TTC549 (cell line): ENCODE data around the gene NKIRAS2.
"Not testable (repeated sequence)": the region's sequence is repeated elsewhere in the genome, so short reads cannot be mapped to it uniquely, and the experiment has no call there.

ENCODE experiments used
- FAIRE-seq: peaks from 2 replicates; lab custom pipeline; 2012; peaks lifted over from hg19 to GRCh38; lab: Jason Lieb, UNC

The NKIRAS2 gene

GRCh38 chr17:41998497-41998896 is 21.4 kb upstream of the NKIRAS2 start:
- FAIRE-seq, result no peak

DNA sequence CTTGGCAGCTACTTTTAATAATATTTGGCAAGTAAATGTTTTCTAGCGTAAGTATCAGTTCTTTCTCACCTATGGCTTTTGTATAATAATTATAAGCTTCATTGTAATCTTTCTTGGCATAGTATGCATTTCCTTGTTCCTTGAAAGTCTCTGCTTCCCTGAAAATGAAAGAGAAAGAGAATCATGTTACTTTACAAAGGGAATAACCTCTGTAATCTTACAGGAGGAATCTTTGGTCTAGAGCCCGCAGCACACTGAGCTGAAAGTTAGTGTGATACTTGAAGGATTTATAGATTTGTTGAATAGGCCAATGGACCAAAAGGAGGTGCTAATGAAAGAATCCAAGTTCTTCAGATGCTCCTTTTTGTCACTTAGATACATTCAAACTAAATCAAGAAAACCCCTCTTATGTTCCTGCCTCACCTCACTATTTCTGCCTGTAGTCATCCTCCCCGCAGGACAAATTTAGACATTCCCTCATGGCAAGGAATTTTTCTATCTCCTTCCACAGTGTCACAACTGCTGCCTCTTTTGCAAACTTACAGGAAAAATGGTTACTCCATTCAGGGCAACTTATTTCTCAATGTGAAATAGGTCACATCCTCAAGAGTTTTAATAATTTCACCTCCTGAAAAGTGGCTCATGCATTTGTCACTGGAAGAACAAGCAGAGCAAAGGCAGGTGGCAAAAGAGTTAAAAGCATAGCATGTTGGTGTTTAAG is 19.3 kb upstream of the NKIRAS2 start:
- FAIRE-seq, result no peak

DNA sequence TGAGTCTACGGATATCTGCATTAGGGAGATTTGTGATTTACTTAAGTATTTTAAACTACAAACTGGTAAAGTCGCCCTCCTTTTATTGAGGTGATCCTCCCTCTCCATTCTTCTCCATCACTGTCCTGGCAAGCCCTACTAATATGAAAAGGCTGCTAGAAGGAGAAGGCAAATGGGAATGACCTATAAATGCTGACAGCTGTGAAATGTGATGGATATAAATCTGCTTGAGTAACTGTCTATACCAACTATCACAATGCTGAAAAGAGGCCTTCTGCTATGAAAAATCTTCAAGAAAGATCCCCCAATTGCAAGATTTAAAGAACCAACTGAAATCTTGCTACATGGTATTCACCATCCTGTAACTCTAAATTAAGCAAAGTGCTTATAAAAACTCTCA is 18.2 kb upstream of the NKIRAS2 start:
- FAIRE-seq, result no peak

GRCh38 chr17:42002175-42002791 is 17.6 kb upstream of the NKIRAS2 start:
- no peak for FAIRE-seq

GRCh38 chr17:42002792-42003301 is 17.0 kb upstream of the NKIRAS2 start:
- no peak for FAIRE-seq

GRCh38 chr17:42005166-42005565 is 14.7 kb upstream of the NKIRAS2 start:
- no peak for FAIRE-seq

GRCh38 chr17:42009170-42009569 is 10.7 kb upstream of the NKIRAS2 start:
- FAIRE-seq, result no peak

- FAIRE-seq, result not testable (repeated sequence)
Measured at GRCh38 chr17:42010266-42010680, 9.6 kb upstream of the NKIRAS2 start.

- FAIRE-seq, result no peak
Measured at GRCh38 chr17:42010898-42011516, 8.9 kb upstream of the NKIRAS2 start.

DNA sequence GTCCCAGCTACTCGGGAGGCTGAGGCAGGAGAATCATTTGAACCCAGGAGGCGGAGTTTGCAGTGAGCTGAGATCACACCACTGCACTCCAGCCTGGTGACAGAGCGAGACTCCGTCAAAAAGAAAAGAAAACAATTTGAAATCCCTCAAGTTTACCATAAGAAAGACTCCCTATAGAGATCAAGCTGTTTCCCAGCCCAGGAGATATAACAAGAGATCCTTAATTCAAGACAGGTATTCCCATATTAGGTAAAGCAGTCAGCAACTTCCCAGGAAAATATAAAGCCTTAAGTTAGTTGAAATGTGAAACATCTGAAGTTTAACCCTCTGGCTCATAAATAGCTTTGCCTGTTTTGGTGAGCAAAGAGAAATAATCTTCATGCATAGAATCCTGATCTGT is 7.5 kb upstream of the NKIRAS2 start:
- FAIRE-seq, result not testable (repeated sequence)

DNA sequence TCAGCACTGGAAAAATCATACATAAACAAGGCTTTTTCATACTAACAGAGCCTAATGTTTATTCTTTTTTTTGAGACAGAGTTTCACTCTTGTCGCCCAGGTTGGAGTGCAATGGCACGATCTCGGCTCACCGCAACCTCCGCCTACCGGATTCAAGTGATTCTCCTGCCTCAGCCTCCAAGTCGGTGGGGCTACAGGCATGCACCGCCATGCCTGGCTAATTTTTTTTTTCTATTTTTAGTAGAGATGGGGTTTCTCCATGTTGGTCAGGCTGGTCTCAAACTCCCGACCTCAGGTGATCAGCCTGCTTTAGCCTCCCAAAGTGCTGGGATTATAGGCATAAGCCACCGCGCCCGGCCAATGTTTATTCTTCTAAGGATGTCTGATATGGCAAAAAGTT is 6.2 kb upstream of the NKIRAS2 start:
- not testable (repeated sequence) for FAIRE-seq

DNA sequence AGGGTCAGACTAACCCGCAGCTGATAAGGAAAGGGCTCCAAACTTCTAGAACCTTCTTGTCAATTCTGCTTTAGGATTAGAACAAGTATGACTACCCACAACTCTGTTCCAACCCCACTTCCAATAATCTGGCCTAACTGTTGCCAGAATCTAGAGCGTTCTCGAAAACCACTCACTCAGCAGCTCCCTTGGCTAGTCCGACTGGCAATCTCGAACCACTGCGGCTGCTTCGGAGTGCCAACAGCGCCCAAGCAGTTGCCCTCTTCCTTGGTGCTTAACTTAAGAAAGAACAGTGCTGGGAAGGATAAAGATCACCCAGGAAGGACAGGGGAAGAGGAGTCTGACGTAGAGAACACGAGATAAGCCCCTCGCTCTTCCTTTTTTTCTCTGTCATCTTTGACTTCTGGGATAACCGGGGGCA is 3.5 kb upstream of the NKIRAS2 start:
- FAIRE-seq, result no peak

DNA sequence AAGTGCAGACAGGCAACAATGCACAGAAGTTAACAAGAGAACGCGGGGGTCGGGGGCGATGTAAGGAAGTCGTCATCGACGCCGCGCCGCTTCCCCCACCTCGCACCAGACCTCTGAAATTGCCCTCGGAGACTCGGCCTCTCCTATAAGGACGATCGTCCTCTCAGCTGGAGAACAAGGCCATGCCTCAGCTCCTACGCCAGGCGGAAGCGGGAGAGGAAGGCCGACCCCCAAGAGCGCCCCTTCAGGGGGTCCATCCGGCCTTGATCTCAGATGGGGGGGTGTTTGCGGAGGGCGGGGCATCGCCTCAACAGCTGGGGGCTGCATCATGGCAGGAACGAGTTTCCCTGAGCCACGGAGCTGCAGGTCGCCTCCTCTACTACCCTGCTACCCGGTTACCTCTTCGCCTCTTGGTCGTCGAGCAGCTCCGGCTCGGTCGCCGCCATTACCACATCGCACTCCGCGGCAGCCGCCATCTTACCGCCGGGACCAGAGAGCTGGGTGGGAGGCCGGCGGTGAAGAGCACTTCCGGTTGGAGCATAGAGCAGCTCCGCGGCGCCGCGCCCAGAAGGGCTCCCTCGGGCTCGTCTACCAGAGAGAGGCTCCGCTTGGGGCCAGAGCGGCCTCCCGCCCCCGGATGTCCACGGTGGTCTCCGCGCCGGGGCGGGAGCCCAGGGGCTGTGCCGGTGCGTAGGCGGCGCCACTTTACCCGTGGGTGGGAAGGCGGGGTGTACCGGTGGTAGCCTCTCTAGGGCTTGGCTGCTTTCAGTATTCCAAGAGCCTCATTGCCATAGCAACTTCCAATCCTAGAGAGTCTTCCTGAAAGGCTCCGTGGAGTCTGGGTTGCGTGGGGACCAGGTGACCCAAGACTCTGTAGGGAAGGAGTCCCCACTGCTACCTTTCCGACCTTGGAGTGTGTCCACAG is 2.7 kb upstream of the NKIRAS2 start, which contains the start of gene DNAJC7:
Gene DNAJC7, minus strand, starts transcription at position 499 of the 925 bp plus-strand sequence. Its CDS starts 23 bp downstream, at position 476.
- no peak for FAIRE-seq

DNA sequence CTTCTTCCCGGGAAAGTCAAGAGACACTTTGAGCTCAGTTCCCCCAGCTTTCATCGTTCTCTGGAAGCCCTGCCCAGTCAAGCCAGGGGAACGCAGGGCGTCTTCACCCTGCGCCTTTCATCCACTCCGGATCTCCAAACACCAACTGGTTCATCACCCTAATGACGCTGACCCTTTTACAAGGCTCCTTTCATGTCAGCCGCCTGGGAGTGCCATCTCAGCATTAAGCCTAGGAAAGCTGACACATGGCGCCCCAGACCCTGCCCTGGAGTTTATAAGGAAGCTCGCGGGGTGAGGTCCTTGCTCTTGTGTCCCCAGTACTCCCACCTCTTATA is 2.1 kb upstream of the NKIRAS2 start:
- FAIRE-seq, result no peak

- FAIRE-seq, result no peak
Measured at GRCh38 chr17:42018339-42018738, 1.6 kb upstream of the NKIRAS2 start.

DNA sequence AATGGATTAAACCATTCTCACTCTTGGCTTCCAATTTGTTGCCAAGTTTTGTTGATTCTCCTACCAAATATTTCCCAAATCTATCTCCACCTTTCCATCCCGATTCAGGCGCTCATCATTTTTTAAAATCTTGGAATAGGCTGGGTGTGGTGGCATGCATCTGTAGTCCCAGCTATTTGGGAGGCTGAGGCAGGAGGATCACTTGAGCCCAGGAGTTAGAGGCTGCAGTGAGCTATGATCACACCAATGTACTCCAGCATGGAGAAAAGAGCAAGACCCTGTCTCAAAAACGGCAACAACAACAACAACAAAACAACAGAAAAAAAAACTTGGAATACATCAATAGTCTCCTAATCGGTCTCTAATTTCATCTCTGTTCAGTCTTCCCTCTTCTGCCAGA is 902 bp upstream of the NKIRAS2 start:
- no peak for FAIRE-seq

DNA sequence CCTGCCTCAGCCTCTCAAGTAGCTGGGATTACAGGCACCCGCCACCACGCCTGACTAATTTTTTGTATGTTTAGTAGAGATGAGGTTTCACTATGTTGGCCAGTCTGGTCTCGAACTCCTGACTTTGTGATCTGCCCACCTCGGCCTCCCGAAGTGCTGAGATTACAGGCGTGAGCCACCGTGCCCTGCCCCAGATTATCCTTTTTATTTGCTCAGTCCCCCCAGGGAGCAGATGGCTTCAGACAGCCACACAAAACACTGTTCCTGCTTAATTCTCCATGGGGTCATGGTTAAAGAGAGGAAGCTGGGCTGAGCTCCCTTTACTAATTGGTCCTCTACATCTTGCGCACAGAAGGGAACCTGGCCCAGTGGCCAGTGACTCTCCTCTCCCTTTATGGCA is 955 bp downstream of the NKIRAS2 start:
- not testable (repeated sequence) for FAIRE-seq

DNA sequence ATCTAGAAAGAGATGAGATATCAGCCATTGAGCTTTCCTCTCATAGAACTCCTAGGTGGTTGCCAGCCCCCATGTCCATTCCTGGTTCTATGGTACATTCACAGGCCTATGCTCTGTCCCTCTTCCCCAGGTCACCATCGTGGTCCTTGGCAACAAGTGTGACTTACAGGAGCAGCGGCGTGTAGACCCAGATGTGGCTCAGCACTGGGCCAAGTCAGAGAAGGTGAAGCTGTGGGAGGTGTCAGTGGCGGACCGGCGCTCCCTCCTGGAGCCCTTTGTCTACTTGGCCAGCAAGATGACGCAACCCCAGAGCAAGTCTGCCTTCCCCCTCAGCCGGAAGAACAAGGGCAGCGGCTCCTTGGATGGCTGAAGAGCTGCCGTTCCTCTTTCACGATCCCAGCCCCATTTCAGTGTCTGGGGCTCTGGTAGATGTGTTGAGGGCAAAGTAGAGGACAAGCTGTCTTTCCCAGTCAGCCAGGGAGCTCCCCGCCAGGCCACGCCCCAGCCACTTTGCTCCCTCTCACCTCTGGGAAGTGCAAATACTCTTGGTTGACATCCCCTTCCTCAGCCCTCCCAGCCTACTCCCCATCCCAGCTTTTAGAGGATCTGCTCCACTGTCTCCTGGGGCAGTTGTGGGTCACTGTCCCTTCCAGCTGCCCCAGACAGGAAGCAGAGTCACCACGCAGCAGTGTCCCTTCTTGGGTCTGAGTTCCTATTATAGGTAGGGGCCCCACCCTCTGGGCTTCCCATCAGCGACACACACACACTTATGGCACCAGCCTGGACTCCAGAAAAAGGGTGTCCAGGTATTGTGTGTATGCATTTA is 3.8 kb downstream of the NKIRAS2 start:
- FAIRE-seq, result no peak

- no peak for FAIRE-seq
Measured at GRCh38 chr17:42025191-42025579, 5.3 kb downstream of the NKIRAS2 start.

DNA sequence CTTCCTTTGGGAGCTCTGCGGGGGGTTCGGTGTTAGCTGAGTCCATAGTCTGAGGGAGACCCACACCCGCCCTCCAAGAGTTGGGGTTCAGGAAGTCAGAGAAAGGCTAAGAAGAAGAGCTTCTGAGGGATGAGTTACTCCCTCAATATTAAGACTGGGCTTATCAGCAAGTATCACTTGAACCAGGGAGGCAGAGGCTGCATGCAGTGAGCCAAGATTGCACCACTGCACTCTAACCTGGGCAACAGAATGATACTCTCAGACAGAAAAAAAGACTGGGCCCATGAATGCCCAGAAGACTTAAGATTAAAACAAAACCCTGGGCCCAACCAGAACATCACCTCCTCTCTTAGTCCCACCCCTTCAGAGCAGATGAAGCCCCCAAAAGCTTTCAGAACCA is 6.0 kb downstream of the NKIRAS2 start:
- no peak for FAIRE-seq

DNA sequence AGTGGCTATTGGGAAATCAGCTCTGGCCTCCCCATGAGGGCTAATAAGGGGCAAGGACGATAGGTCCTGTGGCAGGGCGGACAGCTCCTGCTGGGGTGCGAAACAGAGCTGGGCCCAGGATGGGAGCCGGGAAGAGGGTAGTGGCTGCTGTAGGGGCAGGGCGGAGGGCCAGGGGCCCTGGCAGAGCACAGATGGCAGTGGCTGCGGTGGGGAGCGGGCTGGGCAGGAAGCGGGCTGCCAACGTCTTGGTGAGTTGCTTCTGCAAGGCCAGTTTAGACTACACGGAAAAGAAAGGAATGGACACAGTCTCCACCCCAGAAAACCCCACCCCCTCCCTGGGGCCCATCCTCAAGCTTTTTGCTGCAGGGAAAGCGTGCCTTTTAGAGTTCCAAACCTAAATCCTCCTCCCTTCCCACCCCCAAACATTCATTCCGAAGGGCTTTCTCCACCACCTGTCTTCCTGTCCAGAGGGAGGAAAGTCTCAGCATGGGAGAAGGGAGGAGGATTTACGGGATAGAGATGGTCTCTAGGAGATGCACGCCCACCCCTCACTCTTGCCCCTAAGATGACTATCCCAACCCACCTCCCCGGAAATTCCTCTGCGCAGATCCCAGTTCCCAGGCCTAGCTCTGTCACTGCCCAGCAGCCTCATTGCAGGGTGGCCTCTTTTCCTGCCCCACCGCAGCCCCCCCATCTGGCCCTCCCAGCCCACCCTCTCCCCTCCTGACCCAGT is 7.1 kb downstream of the NKIRAS2 start:
- no peak for FAIRE-seq
